ENCODE results near the gene UNC13C.

The UNC13C gene

GRCh38 chr15:54026258-54026657 lies 48.0 kb downstream of the UNC13C start:
- no peak for DNase-seq

GRCh38 chr15:54026891-54027290 lies 48.6 kb downstream of the UNC13C start:
- DNase-seq = no peak

- DNase-seq = no peak
Measured at GRCh38 chr15:54029081-54029480, 50.8 kb downstream of the UNC13C start.

- DNase-seq = no peak
Measured at GRCh38 chr15:54032066-54032465, 53.8 kb downstream of the UNC13C start.

- no peak for DNase-seq
Measured at GRCh38 chr15:54033356-54033860, 55.2 kb downstream of the UNC13C start.

GRCh38 chr15:54033869-54034458 lies 55.7 kb downstream of the UNC13C start:
- DNase-seq = no peak

- DNase-seq = no peak
Measured at GRCh38 chr15:54035616-54036015, 57.4 kb downstream of the UNC13C start.

GRCh38 chr15:54045397-54045796 lies 67.2 kb downstream of the UNC13C start:
- no peak for DNase-seq

- DNase-seq = no peak
Measured at GRCh38 chr15:54046093-54046492, 67.9 kb downstream of the UNC13C start.

- DNase-seq = no peak
Measured at GRCh38 chr15:54064365-54064764, 86.1 kb downstream of the UNC13C start.

GRCh38 chr15:54066403-54066802 lies 88.2 kb downstream of the UNC13C start:
- DNase-seq = no peak

- DNase-seq = no peak
Measured at GRCh38 chr15:54082836-54083492, 104.7 kb downstream of the UNC13C start.

- no peak for DNase-seq
Measured at GRCh38 chr15:54083501-54083900, 105.3 kb downstream of the UNC13C start.

- DNase-seq = no peak
Measured at GRCh38 chr15:54083991-54084390, 105.8 kb downstream of the UNC13C start.

- no peak for DNase-seq
Measured at GRCh38 chr15:54088837-54089236, 110.6 kb downstream of the UNC13C start.

- DNase-seq = no peak
Measured at GRCh38 chr15:54089776-54090175, 111.5 kb downstream of the UNC13C start.

- DNase-seq = no peak
Measured at GRCh38 chr15:54091651-54092050, 113.4 kb downstream of the UNC13C start.

- DNase-seq = no peak
Measured at GRCh38 chr15:54094661-54095060, 116.4 kb downstream of the UNC13C start.

- DNase-seq = no peak
Measured at GRCh38 chr15:54097019-54097418, 118.8 kb downstream of the UNC13C start.

GRCh38 chr15:54099010-54099409 lies 120.8 kb downstream of the UNC13C start:
- DNase-seq = no peak

- no peak for DNase-seq
Measured at GRCh38 chr15:54101664-54102270, 123.5 kb downstream of the UNC13C start.

GRCh38 chr15:54102704-54103103 lies 124.5 kb downstream of the UNC13C start:
- no peak for DNase-seq

GRCh38 chr15:54109014-54109413 lies 130.8 kb downstream of the UNC13C start:
- no peak for DNase-seq

- no peak for DNase-seq
Measured at GRCh38 chr15:54119051-54119450, 140.8 kb downstream of the UNC13C start.

Measured in NCI-H1436 treated with DMSO at 0.1 percent for 48 hours (cell line).